ENCODE results near the gene SSH2. TPM values are rescaled to one million over a fixed set of nuclear protein-coding genes. Genes with fewer than 3 reads are reported as not detected.

The SSH2 gene
- total and polyA plus RNA-seq, 2 donors (not counting 1 experiment from before 2014, with no cell fraction given) = 51.5 to 183 TPM

DNA sequence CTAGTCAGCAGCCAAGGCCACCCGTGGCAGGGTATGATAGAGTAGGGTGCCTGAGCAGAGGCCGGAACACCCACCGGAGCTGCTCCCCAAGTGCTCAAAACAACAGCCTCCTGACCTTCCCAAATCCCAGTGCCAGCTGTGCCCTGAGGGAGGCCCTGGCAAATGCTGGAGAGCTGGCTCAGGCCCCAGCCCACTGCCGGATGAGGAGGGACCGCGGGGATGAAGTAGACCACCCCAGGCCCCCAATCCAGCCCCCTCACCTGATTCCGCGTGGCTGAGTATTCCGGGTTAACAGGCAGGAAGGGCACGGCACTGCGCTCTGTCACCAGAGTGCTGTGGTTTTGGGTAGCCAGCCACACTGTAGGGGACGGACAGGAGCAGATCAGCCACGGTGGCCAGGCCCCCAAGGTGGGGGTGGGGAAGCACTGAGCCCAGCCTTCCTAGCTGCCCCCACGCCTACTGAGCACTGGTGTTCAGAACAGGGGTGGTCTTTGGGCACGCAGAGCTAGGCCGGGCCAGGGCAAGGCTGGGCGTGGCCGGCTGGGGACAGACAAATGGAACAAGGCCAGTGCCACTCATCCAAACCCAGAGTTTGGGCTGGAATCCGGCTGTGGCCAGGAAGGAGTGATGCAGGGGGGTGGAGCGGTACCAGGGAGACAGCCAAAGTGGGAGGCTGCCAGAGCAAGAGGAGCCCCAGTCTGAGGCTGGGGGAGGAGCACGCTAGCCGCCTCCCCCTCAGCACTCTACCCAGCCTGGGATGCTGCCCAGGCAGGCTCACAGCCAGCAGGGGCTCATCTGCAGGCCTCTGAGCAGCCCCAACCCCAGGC is 352.4 kb downstream of the SSH2 start:
- Mint-ChIP-seq H3K4me1 (peaks cover 14% of the 10 kb centered on the region), H3K4me3 (no peak overlapping the region), H3K27me3 (no peaks in the 10 kb centered on the region), H3K9me3 (ENCODE audit: insufficient read depth) (no peaks in the 10 kb centered on the region), H3K27ac (no peak overlapping the region)
- Histone ChIP-seq H3K36me3 (replicated peaks in 1 of 2; ENCODE audit: control extremely low read depth in 1 of 2, control insufficient read depth in 1 of 2, extremely low read depth in 1 of 2, insufficient read depth in 2 of 2, low read length in 1 of 2) (peaks cover 0 to 75% of the 10 kb centered on the region in 2 experiments), H3K9ac (ENCODE audit: low read length) (no peak overlapping the region), H3K27ac (ENCODE audit: low read length in 2 of 2) (no peak overlapping the region), H3K4me1 (ENCODE audit: control insufficient read depth in 2 of 2, insufficient read depth in 2 of 2, low read length in 2 of 2) (peaks cover 9 to 24% of the 10 kb centered on the region in 2 donors), H3K4me3 (ENCODE audit: control extremely low read depth in 1 of 5, extremely low read depth in 1 of 5, insufficient read depth in 1 of 5, low read depth in 2 of 5, low read length in 4 of 5) (no peak overlapping the region), H3K27me3 (replicated peaks in 1 of 4; ENCODE audit: control extremely low read depth in 1 of 4, control insufficient read depth in 3 of 4, insufficient read depth in 4 of 4, low read length in 3 of 4) (no peaks in the 10 kb centered on the region), H3K9me3 (ENCODE audit: control extremely low read depth in 1 of 3, control insufficient read depth in 2 of 3, insufficient read depth in 1 of 3, low read length in 2 of 3) (no peaks in the 10 kb centered on the region), H4K20me1 (ENCODE audit: control insufficient read depth, insufficient read depth, low read length, poor library complexity, severe bottlenecking) (peaks cover 48% of the 10 kb centered on the region), H3K4me2 (replicated peaks; ENCODE audit: low read depth, low read length, poor library complexity, severe bottlenecking) (no peak overlapping the region), H3K79me2 (ENCODE audit: control insufficient read depth, insufficient read depth, low read length) (peaks cover 28% of the 10 kb centered on the region), H2AFZ (ENCODE audit: insufficient read depth, low read depth, low read length, poor library complexity, severe bottlenecking) (no peak overlapping the region)
- TF ChIP-seq, protein P1, sequence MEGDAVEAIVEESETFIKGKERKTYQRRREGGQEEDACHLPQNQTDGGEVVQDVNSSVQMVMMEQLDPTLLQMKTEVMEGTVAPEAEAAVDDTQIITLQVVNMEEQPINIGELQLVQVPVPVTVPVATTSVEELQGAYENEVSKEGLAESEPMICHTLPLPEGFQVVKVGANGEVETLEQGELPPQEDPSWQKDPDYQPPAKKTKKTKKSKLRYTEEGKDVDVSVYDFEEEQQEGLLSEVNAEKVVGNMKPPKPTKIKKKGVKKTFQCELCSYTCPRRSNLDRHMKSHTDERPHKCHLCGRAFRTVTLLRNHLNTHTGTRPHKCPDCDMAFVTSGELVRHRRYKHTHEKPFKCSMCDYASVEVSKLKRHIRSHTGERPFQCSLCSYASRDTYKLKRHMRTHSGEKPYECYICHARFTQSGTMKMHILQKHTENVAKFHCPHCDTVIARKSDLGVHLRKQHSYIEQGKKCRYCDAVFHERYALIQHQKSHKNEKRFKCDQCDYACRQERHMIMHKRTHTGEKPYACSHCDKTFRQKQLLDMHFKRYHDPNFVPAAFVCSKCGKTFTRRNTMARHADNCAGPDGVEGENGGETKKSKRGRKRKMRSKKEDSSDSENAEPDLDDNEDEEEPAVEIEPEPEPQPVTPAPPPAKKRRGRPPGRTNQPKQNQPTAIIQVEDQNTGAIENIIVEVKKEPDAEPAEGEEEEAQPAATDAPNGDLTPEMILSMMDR (IDR thresholded peaks at IDR 0.05) = no peak
- TF ChIP-seq EZH2 (IDR thresholded peaks at IDR 0.05; ENCODE audit: borderline replicate concordance, insufficient read depth, low read depth, low read length, poor library complexity, severe bottlenecking) = no peak
- CTCF ChIA-PET = interaction anchor here (1.8 to 24.3 kb wide), 8 partner anchors 10 to 516 kb away, joined by 4 to 336 read pairs (median 8); partner anchors contain the start of genes ABHD15, ANKRD13B and SSH2
- no peak for ATAC-seq (ENCODE audit: low read depth)
- DNase-seq = no peak
- POLR2A ChIA-PET = interaction anchor here (4.4 kb wide), 1 partner anchor 14 kb away, joined by 18 read pairs; the partner anchor contains the start of gene ANKRD13B
- intact Hi-C loops (cut with micrococcal nuclease) = no loop called here
- 92% methylated on average over 22 of the region's 22 CpGs for WGBS (ENCODE audit: insufficient coverage)

DNA sequence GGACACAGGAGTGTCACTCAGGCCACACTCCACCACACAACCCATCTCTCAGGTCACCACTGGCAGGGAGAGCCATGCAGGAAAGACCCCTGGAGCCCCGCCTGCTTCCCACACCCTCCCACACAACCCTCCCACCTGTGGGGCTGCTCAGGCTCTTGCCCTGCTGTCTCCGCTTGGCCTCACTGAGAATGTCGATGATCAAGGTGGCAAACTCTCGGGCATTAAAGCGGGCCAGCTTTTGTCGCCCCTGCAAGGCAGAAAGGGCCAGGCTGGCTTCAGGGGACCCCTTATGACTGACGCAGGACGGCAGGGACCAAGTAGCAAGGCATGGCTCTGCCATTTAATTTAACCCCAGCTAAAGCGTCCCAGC is 353.0 kb downstream of the SSH2 start:
- no peak for TF ChIP-seq EZH2 (IDR thresholded peaks at IDR 0.05; ENCODE audit: borderline replicate concordance, insufficient read depth, low read depth, low read length, poor library complexity, severe bottlenecking)
- TF ChIP-seq, protein P1 (IDR thresholded peaks at IDR 0.05) = no peak
- DNase-seq (no peak), ATAC-seq (ENCODE audit: low read depth) (no peak)
- Histone ChIP-seq H3K9me3 (ENCODE audit: control extremely low read depth in 1 of 3, control insufficient read depth in 2 of 3, insufficient read depth in 1 of 3, low read length in 2 of 3) (no peaks in the 10 kb centered on the region), H3K27me3 (replicated peaks in 1 of 4; ENCODE audit: control extremely low read depth in 1 of 4, control insufficient read depth in 3 of 4, insufficient read depth in 4 of 4, low read length in 3 of 4) (no peaks in the 10 kb centered on the region), H4K20me1 (ENCODE audit: control insufficient read depth, insufficient read depth, low read length, poor library complexity, severe bottlenecking) (peaks cover 48% of the 10 kb centered on the region), H3K27ac (ENCODE audit: low read length in 2 of 2) (no peak overlapping the region), H2AFZ (ENCODE audit: insufficient read depth, low read depth, low read length, poor library complexity, severe bottlenecking) (no peak overlapping the region), H3K4me2 (replicated peaks; ENCODE audit: low read depth, low read length, poor library complexity, severe bottlenecking) (no peak overlapping the region), H3K4me3 (ENCODE audit: control extremely low read depth in 1 of 5, extremely low read depth in 1 of 5, insufficient read depth in 1 of 5, low read depth in 2 of 5, low read length in 4 of 5) (no peak overlapping the region), H3K4me1 (ENCODE audit: control insufficient read depth in 2 of 2, insufficient read depth in 2 of 2, low read length in 2 of 2) (peaks cover 9 to 24% of the 10 kb centered on the region in 2 donors), H3K79me2 (ENCODE audit: control insufficient read depth, insufficient read depth, low read length) (peaks cover 23% of the 10 kb centered on the region), H3K36me3 (replicated peaks in 1 of 2; ENCODE audit: control extremely low read depth in 1 of 2, control insufficient read depth in 1 of 2, extremely low read depth in 1 of 2, insufficient read depth in 2 of 2, low read length in 1 of 2) (peaks cover 0 to 71% of the 10 kb centered on the region in 2 experiments), H3K9ac (ENCODE audit: low read length) (no peak overlapping the region)
- Mint-ChIP-seq H3K9me3 (ENCODE audit: insufficient read depth) (no peaks in the 10 kb centered on the region), H3K4me1 (peaks cover 14% of the 10 kb centered on the region), H3K27ac (no peak overlapping the region), H3K4me3 (no peak overlapping the region), H3K27me3 (no peaks in the 10 kb centered on the region)
- intact Hi-C loops (cut with micrococcal nuclease) = no loop called here
- 96% methylated on average over 9 of the region's 9 CpGs for WGBS (ENCODE audit: insufficient coverage)
- POLR2A ChIA-PET = no interaction called here
- CTCF ChIA-PET = interaction anchor here (0.6 to 24.3 kb wide), 10 partner anchors 9 to 516 kb away, joined by 3 to 336 read pairs (median 4); partner anchors contain the start of genes ABHD15 and ANKRD13B

All from B cell (primary cell).